SKM-1 treated with dmso at 0.1 percent for 144 hours (cell line): ENCODE results near the gene MAML3.
A peak's percentile ranks its signal among the peaks of the same experiment; 100 is the strongest.
"Not testable (repeated sequence)": the region's sequence is repeated elsewhere in the genome, so short reads cannot be mapped to it uniquely, and the experiment has no call there.

ENCODE experiments used
- DNase-seq: peaks from one replicate; lab custom pipeline; 2025; ENCODE audit not compliant: unreplicated experiment; lab: John Stamatoyannopoulos, UW

MAML3 gene

DNA sequence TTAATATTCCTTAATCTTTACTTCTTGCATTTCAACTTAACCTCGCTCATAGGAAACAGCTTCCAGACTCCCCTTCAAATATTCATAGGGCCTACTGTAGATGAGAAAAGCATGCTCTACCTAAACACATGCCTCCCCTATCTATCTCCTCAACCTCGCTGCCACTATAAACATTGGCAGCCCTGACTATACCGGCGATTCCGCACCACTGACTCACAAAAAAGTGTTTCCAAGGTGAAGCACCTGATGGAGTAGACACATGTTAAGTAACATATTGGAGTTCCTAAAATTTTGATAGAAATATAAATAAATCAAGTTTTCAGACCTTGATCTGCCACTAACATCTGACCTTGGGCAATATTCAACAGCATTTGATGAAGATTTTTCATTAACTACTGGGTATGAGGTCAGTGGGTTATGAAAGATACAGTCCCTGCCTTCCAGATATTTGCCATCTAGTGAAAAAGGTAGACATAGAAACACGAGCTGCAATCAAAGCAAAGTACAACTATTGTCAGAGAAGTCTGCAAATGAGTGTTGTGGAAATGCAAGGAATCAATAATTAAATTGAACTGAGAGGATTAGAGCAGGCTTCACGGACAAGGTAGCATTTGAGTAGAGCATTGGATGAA lies 184.2 kb downstream of the MAML3 start:
- DNase-seq: no peak

DNA sequence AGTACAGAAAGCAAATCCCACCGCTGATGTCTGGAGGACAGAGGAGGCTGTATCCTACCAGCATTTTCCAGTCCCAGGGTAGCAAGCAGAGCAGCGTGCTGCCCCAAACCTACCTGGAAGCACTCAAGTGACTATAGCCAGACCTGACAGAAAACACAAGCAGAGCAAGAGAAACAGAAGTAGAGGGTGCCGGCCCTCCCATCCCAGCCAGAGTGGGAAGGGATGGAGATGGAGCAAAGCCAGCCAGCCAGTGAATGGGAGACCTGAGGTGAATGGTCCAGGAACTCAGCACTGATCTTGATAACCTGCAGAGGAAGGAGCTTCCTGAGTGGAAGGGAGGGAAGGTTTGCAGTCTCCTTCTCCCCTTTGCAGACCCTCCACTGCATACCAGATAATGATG lies 185.2 kb downstream of the MAML3 start:
- DNase-seq: no peak

DNA sequence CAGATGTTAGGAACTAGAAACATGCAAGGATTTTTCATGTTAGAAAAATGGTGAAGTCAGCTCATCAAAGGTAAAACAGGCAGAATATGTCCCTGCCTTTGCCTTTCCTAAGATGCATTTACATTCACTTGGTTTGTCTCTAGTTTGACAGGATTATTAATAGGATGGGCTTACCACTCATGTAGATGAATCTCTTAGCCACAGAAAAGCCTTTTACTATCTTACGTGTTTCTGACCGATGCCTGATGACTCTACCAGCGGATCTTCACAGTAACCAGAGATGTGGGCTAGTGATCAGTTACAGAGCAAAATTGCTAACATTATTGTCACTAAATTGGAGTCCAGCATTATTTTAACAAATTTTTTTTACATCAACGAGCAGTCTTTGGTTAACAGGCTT lies 187.6 kb downstream of the MAML3 start:
- no peak for DNase-seq

DNA sequence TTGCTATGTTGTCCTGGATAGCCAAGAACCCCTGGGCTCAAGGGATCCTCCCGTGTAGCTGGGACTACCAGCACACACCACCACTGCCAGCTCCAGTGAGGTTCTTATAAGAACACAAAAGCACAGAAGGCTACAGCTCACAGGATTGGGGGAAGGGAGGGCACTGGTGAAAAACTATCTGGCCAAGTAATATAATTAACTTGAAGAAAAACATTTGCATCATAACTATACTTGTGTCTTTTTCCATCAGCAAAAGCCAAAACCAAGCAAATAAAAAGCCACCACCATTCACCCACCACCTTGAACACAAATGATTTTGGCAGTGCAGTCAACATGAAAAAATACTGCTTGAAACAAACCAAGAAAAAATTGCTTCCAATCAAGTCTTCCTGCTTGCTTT lies 188.2 kb downstream of the MAML3 start:
- DNase-seq: no peak

DNA sequence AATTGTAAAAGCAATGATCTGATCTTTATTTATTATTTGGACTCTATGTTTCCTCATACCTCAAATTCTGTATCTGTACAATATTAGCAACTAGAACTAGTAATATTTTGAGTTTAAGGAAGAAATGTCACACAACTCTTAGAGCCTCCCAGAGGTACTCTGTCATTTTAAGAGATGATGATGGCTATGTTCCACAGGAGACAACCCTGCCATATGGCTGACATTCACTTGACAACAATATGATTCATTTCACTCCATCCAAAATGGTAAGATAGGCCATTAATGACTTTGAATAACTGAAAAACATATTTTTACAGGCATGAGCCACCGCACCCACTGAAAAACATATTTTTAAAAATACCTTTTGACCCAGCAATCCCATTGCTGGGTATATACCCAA lies 190.3 kb downstream of the MAML3 start:
- no peak for DNase-seq

DNA sequence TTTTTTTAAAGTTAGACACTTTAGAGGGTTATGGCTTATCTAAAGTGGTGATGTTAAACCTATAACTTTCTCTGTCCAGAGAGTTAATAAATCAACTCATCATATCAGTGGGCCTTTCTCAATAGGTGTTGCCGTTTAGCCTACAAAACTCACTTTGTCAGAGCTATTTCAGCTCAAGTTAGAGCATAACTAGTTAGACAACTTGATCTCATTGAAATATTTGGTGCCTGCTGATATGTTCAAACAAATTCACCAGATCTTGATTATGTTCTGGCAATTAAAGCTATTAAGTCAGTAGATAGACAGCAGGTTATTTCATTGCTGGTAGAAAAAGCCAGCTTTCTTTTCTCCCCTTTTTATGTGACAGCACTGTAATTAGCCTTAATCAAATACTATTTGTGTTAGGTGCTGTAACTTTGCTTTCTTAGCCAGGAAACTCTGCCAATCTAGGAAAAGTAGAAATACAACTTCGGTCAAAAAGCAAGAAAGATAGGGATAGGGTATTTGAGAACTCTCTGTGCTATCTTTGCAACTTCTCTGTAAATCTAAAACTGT lies 191.8 kb downstream of the MAML3 start:
- no peak for DNase-seq

DNA sequence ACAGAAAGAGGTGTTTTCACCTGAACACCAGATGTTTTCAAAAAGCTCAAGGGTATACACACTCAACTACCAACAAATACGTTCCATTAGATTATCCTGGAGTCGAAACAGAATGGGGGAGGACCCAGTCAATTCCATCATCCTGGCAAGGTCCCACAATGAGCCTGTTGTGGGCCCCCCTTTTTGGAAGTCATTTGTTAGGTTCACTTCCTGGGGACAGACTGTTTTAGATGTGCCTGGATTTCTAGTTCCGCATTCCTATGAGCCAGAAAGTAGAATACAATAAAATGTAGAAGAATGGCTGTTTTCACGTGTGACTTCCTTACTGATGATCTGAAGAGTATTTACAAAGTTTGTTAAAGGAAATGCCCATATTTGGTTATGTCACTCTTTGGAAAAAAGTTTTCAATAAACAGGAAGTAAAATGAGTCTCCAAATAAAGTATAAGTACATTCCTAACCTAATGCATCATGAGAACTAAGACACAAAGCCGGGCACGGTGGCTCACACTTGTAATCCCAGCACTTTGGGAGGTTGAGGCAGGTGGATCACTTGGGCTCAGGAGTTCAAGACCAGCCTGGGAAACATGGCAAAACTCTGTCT lies 192.5 kb downstream of the MAML3 start:
- DNase-seq: no peak

DNA sequence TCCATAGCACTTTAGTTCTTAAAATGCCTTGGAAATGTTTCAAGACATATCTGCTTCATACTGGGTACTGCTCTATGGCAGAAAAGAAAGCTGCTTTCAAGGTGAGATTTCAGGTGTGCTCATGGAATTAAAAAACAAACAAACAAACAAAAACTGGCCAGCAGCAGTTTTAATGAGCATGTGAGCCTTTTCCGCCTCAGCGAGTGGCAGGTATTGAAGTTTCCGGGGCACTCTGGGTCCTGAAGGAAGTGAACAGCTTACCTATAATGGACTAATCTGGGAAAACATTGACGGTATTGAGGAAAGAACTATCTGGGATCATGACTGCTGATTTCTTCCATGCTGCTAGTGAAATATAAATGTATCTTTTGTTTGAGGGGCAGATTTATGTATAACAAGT lies 194.6 kb downstream of the MAML3 start:
- no peak for DNase-seq

DNA sequence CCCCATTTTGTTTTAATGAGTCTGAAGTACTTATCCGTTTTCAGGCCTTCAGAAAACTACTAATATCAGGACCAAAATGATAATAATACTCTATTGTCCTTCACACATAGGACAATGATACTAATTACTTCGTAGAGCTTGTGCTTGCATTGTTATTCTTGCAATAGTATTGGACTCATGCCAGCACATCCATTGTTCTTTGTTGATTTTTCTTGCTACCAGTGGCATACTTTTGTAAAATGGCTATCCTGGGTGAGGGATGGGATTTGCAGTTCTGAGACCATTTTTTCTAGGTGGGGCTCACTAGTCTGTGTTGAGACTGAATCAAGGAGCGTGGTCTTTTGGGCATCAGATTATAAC lies 195.3 kb downstream of the MAML3 start:
- no peak for DNase-seq

DNA sequence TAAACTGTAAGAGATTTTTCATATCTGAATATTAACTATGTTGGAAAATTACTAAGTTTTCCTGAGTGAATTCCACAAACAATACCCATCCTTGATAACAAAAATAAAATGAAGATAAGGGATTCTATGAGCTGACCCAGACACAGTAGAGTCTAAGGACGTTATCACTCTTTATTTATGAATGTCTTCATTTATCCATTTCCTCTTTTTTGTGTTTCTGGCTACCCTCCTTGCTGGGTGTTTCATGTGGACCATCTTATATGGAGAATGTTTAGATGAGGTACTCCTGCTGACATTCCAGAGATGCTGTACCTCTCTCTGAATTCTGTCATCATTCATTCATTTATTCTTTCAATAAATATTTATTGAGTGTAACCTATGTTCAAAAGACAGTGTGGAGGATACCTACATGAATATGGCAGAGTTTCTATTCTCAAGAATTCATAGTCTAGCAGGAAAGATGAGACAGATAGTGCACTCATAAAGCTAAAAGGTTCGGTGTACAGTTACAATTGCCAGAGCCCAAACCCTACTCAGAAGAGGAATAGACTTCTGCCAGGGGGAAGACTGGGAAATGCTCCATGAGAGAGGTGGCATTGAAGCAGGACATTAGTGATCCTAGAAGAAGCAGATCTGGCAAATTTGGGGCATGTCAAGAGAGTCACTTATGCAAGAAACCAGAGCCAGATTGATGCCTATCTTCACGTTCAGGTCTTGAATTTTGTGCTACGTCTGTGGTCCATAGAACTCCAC lies 195.8 kb downstream of the MAML3 start:
- no peak for DNase-seq

DNA sequence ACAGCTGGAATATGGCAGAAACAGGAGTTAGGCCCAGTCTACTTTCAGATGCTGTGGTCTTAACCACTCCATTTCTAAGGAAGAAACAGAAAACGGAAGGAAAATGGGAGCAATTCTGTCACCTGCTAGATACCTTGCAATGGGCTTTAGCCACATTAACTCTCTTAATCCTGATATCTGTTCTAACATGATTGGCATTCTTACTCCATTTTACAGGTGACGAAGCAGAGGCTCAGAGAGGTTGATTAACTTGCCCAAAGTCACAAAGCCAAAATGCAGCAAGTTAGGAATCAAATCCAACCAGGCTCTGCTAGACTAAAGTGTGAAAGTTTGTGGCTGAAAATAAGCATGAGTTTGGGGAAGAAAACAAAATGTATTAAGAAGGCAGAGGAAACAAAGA lies 196.9 kb downstream of the MAML3 start:
- DNase-seq: no peak

DNA sequence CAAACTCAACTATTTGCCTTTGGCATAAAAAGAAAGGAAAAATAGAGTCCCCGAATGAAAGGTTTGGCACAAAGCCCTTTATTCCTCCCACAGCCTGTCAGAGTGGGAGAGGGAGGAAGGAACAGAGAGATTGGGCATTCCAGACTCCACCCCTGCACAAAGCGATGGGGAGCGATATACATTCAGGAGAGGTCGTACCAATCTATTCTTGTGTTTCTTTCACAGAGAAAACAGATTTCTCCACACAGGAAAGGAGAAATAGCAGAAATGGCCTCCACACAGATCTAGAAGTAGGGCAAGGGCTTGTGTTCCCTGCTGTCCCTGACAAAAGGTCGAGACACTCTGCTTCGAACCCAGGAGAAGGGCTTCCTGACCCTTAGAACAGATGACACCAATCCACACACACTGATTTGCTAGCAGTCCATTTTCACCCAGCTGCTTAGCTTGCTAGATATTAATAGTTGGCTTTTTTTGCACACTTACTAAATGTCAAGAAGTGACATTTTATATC lies 197.4 kb downstream of the MAML3 start:
- DNase-seq: no peak

DNA sequence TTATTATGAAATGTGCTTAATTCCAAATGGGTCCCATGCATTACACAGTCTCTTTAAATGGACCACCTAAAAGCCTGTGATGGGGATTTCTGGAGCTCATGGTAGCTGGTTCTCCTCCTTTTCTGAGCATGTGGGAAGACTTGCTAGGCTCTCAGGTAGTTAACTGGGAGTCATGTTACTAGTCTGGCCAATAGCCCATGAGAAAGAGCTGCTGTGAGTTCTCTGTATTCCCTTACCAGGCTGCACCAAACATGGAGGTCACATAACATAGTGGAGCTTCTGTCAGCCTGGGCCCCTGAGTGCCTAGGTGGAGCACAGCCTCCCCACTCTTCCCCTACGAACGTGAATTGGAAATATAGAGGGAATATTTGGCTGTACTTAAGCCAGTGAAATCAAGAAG lies 198.4 kb downstream of the MAML3 start:
- DNase-seq: no peak

DNA sequence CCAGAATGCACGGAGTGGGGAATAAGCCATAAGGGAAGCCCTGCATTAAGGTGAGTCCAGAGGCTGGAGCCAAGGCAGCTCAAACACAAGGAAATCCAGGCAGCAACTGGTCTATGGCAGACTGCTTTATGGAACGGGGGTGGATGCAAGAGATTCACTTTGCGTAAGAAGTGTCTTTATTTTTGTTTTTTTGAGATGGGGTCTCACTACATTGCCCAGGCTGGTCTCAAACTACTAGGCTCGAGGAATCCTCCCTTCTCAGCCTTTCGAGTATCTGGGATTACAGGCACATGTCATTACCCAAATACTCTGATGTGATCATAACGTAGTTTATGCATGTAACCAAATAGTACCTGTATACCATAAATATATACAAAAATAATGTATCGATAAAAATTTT lies 199.5 kb downstream of the MAML3 start:
- no peak for DNase-seq

DNA sequence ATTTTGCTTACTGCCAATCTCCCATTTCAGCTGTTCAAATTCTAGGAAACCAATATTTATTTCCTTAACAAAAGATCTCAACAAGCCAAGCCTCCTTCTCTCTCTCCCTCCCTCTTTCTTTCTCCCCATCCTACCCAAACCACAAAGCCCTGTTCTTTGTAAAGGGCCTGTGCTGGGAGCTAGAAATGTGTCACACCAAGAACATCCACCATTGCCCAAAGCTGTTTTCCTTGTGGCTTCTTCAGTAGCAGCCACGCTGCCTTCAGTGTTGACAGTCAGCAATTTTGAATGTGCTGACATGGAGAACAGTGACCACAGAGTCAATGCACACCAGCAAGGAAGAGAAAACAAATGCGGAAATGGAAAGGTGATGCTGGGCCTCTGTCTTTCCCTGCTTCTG lies 203.0 kb downstream of the MAML3 start:
- DNase-seq: peak; percentile 3

DNA sequence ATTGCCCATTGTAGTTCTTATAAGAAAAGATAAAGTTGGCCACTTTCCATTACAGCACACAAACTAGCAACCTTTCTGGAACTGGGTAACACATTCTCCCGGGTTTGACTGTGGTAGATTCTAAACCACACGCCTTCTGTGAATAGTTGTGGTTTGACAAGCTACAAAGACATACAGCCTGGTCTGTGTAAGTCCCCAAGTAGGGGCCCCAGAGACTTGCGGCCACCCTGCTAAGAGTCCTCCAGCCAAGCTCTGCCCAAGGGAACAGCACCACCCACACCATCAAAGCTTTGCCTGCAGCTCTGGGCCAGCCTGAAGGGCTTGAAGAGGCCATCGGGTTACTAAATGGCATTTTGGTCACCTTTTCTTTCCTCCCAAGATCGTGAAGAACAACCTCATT lies 203.4 kb downstream of the MAML3 start:
- peak; percentile 48 for DNase-seq

DNA sequence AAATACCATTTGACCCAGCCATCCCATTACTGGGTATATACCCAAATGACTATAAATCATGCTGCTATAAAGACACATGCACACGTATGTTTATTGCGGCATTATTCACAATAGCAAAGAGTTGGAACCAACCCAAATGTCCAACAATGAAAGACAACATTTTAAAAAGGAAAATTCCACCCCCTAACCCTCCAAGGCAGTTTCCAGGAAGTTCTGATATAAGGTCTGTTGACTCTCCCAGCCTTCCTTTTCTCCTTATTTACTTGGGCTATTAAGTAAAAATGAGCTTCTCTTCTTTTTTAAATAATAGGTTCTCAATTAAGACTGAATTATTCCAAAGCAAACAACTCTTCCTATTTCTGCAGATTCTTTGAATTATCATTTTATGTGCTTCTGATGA lies 209.1 kb downstream of the MAML3 start:
- DNase-seq: not testable (repeated sequence)

DNA sequence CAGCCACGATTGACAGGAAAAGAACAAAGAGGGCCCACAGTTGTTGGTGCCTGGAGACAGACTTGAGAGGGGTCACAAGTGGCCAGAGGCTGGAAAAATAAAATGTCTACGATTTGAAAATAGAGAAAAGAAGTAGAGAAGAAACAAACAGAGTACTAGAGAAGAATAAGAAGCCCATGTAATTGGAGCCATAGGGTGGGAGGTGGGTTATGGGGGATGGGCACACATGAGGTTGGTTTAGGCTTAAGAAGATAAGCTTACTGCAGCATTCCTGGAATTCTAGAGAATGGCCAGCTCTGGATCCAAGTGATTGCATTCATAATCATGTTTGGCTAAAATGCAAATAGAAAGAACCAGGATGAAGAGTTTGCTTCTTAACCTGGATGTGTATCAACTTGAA lies 210.7 kb downstream of the MAML3 start:
- DNase-seq: no peak

DNA sequence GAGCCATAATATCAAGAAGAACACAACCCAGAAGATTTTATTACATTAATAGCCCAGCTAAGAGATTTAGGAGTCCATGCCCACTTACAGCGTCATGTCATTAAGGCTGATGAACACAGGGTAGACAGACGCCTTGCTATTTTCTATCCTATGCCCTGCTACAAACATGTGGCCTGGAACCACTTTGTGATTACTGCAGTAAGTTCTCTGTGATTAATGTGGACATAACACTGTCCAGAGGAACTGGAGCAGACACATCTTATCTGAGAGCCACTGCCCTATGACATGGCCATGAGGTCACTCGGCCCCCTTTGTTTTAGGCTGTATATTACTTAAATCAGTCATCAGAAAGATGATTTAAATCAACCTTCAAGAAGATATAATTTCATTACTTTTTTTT lies 211.7 kb downstream of the MAML3 start:
- DNase-seq: no peak

DNA sequence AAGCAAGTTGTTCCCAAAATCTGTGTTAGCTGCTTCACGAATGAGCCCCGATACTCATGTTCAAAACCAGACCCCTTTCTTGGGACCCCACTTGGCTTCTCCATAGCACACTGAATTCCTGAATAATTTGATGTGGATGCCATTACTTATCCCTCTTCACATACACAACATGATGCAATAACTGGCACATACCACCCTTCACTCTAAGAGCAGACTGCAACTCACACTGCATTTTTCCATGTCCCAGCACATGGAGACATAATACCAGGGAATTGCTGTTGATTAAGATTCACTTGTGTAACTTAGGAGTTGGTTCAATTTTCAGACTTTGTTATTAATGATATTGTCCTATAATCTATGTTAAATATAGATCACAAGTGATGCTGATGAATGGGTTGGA lies 213.4 kb downstream of the MAML3 start:
- no peak for DNase-seq

DNA sequence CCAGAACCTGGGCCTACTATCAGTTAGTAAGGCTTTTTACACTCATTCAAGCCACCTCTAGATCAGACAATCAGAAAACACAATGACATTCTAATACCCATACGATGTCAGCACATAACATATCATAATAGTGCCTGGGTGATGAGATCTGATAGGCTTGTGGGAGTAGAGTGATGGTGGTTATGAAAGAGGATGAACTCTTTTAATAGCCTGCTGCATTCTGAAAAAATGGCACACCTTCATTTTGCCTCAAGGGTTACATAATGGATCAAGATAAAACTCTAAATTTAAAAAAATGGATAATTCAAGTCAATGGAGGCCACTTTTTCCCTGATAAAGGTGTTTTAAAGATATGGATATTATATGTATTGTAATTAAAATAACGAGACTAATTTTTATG lies 215.6 kb downstream of the MAML3 start:
- DNase-seq: no peak

DNA sequence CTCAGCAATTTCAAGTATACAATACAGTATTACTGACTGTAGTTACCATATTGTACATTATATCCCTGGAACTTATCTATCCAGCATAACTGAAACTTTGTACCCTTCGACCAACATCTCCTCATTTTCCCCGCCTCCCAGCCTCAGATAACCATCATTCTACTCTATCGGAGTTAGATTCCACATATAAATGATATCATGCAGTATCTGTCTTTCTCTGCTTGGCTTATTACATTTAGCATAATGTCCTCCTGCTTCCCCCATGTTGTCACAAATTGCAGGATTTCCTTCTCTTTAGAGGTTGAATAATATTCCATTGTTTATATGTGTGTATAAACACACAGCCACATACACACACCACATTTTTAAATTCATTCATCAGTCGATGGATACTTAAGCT lies 218.1 kb downstream of the MAML3 start:
- no peak for DNase-seq
